Putamen (tissue), 1 donor: ENCODE measurements around the gene MAML2.

Experiments used
- DNase-seq: peaks from one replicate; pipeline ENCODE4 v3.0.0-alpha.2; 2016; ENCODE audit warnings: low spot score

MAML2 gene

DNA sequence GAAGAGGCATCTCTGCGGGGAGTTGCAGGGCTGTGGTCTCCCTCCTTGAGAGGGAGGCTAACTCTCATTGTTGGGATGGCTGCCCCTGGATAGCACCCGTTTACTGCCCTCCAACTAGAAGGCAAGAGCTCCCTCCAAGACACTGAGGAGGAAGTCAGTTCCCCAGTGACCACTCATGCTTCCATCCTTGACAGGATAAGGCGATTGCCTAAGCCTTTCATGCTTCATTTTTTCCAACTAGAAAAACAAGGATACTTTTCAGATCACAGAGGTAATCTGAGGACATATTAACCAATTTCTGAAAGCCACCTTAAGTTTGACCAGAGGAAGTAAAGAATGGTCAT is 186.6 kb downstream of the MAML2 start:
- no peak for DNase-seq

DNA sequence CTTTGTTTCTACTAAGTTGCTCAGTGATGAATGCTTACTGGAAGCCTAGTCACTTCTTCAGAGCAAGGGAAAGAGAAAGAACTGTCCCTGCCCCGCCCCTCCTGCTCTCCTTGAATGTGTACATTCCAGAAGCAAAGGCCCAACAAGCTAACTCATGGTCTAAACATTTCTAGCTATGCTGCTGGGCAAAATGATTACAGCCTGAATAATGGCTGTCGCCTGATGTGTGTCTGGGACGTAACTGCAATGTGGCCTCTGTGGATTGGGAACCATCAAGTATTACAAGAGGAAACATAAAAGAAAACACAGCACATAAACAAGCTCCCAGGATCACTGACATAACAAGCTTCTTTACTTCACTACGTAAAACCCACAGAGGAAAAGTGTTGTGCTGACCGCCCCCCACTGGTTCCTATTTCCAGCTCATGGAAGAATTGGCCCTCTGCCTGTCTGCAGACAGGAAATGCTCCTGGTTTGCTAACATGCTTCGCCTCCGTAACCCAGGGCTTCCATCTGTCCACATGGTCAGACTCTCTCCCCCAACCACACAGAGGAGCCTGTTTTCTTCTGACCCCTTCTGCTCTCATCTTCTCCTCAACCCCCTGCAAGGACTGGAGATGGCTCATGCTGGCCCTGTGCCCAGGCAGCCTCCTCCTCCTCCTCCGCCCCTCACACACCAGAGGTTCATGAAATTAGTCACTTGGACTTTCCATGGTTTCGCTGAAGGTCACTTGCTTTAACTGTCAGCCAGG is 187.2 kb downstream of the MAML2 start:
- DNase-seq, result peak; percentile 59

DNA sequence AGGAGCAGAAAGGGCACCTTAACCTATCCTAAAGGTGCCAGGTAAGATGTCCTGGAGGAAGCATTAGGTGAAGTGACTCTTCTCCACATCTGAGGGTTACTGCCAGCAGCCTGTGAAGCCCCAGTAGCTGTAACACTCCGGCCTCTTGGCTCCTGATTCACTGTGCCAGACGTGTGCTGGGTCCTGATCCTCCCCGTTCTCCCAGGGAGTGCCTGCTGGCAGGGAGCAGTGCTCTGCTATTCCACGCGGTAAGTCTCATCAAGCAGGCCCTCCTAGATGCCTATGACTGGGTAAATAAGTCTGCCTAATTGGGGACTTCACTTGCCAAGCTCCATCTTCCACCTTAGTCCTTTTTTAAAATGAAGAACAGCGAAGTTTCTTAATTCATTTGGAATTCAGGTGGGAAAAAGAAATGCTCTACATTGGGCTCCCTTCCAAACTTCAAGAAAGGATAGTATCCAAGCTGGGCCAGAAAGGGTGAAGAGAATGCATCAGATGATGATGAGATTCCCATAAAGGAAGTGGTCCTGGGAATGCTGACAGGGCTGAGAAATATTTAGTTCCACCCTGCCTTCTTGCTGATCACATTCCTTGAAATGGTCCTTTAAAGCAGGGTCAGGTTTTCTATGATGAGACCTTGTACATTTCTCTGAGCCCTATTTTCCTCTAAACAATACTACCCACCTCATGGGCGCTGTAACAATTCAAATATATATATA is 188.0 kb downstream of the MAML2 start:
- DNase-seq, result peak; percentile 28

DNA sequence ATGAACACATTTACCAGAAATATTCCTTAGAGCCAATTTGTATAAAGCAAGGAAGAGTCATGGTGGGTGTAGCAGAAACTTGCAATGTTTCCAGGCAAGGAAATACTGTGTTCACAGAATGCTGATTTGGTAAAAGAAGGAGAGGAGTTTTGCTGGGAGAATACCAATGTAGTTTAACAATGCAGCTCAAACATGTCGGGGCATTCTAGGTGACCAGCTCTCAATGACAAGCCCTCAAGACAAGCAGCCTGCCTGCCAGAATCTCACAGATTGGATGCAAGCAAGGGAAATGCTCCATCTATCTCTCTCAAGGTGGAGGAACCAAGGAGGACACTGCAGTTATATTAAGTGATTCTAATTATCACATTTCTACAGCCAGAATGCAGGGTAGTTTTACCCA is 190.4 kb downstream of the MAML2 start:
- peak; percentile 46 for DNase-seq

DNA sequence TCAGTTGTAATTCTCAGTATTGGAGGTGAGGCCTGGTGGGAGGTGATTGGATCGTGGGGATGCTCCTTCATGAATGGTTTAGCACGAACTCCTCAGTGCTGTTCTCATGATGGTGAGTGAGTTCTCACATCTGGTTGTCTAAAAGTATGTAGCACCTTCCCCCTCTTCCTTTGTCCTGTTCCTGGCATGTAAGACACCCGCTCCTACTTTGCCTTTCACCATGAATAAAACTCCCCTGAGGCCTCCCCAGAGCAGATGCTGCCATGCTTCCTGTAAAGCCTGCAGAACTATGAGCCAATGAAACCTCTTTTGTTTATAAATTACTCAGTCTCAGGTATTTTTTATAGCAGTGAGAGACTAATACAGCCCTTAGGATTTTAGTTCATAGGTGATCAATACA is 191.5 kb downstream of the MAML2 start:
- no peak for DNase-seq

DNA sequence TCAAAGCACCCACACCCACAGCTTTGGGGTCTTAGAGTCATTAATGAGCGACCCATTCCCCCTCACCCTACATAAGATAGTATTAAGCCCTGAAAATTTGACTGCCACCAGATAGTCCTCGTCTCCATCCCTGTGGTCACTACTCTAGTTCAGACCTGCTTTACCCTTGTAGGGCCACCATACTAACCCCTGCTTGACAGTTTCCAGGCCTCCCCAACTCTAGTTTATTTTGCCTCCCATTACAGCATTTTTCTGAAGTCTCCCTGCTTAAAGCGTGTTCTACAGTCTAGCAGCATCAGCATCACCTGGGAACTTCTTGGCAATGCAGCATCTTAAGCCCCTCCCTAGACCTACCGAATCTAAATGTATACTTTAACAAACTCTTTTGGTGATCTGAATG is 192.4 kb downstream of the MAML2 start:
- no peak for DNase-seq

DNA sequence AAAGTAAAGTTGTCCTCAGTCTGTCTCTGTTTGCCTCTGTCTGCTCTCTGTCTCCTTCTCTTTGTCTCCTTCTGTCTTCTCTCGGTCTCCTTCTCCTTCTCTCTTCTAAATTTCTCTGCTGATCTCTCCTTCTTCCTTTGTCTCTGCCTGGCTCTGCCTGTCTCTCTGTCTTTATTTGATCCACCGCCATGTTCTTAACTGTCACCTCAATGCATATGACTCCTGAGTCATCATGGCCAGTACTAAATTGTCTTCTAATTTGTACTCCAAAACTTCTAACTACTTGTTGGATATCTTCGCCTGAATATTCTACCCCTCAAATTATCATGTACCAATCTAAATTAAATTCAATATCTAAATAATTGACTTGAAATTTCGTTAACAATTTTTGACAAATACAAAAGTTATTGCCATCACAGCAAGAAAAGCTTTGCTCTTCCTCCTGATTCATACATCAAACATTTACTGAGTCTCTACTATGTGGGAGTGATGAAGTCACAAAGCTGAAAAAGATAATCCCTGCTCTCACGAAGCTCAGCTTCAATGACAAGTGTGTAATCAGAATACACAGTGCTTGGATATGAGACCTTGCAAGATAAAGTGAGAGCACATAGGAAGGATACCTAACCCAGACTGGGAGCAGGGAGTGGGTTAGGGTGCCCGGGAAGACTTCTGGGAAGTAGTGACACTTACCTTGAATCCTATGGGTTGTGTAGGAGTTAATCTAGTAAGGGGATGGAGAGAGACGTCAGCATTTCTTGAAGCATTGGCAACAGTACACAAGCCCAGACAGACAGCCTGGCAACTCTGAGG is 193.0 kb downstream of the MAML2 start:
- DNase-seq, result peak; percentile 26

DNA sequence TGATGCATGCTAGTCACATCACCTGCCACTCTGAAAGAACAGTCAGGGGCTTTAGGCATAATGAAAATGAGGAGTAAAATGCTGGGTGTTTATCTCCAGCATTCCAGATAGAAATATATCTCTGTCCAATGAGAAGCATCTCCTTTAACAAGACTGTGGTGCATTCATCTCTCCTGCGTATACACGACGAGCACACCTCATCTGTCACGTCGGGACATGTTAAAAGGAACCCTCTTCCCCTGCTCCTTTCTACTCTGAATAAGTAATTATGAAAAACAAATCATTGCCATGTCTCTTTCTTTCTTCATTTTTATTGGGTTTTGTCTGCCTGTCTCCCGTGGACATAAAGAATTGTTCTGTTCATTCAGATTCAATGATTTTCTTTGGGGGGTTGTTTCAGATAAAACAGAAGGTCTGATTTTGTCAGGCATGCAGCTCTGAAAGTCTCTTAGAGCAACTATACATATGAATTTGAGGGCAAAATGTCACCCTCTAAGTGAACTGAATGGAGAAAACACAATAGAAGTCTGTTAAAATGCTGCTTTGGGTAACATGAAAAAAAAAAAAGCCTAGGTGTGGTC is 195.0 kb downstream of the MAML2 start:
- no peak for DNase-seq

DNA sequence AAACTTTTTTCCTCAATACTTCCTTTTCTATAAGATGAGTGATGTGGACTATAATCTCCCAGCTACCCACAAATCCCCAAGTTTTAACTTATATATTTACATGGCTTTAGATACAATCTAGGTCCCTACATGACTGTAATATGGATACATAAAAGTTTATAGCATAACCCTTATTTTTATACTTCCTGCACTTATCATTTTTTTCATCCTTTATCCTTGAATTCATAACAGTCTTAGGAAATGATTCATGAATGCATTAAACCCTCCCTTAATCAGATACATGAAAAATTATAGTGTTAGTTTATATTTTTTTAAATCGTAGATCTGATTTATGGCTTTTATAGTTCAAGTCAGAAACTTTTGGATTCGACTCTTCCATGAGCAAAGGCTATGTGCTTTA is 195.8 kb downstream of the MAML2 start:
- DNase-seq, result no peak

DNA sequence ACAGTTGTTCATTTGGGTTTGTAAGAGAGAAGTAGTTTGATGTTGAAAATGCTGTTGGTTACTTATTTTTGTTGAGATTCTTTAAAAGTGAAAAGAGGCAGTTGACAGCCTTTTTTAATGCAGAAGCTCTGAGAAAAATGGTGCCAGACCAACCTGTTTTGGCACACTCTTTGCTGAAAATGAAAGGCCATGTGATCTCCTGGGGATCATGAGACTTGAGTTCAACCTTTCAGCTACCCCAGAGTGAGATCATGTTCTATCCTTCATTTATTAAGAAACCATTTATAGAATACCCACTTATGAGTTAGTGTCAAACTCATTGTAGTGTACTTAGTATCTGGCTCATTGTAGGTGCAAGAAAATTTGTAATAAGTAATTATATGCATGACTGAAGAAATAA is 196.2 kb downstream of the MAML2 start:
- no peak for DNase-seq

DNA sequence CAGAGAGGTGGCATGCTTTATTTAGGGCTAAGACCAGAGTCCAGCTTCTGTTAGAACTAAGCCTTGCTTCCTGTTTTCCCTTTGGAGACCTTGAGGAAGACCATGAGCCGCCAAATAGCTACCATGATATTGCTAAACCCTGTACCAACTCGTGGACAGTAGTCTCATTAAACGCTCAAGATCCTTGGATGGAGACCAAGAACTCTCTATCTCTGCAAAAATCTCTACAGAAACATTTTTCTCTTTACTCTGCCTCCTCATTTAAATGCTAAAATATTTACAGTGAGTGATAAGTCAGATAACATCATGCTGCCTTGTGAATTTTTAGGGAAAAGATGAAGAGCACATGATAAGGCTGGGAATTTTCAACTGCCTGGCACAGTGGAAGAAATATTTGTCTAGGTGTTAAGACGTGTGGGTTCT is 197.8 kb downstream of the MAML2 start:
- DNase-seq, result no peak

DNA sequence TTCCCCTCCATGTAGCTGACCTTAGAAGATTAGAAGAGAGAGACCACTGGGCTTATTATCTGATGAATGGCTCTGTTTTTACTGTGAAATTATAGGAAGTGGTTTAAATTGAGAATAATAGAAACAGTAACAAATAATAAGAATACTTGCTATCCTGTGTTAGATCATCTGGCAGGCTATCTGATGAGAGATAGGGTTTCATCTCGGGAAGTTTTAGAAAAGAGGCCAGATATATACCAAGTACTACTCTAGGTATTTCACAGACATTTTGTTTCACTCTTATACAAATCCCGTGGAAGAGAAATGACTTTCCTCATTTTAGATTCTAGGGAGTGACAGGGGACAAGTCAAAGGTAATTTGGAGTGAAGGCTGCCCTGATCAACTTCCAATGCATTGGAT is 198.4 kb downstream of the MAML2 start:
- no peak for DNase-seq

DNA sequence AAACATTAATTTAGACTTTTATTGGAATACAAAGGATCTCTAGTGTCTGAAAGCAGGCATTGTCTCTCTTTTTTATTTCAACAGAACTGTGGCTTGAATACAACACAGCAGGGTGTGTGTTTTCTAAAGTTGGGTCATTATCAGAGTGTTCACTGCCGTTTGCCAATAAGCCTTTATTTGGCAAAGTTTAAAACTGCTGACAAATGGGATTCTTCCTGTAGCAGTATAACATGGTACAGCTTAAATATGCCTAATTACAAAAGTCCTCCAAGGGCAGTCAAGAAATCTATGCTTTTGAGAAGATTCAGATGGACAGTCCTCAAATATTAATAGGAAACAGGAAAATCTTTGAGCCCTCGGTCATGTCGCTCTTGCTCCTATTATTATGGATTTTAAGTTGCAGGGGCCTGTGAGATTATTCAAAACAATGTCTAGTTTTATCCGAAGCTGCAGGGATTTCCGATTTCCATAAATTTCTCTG is 199.9 kb downstream of the MAML2 start:
- DNase-seq, result no peak

DNA sequence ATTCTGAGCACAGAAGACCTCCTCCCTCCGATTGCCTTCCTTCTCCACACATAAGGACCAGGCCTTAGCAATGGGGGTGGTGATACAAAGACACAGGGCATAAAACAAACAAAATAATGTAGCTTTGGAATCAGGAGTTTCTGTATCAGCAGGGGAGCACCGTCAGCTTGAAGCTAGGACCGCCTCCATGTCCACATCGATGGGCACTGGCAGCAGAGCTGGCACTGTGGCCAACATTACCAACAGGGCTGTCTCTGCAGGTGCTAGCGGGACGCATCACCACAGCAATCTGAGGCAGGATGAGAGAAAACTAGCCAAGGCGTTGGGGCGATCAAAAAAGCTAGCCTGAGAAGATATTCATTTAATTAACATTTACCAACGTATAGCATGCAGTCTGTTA is 201.4 kb downstream of the MAML2 start:
- DNase-seq, result no peak

DNA sequence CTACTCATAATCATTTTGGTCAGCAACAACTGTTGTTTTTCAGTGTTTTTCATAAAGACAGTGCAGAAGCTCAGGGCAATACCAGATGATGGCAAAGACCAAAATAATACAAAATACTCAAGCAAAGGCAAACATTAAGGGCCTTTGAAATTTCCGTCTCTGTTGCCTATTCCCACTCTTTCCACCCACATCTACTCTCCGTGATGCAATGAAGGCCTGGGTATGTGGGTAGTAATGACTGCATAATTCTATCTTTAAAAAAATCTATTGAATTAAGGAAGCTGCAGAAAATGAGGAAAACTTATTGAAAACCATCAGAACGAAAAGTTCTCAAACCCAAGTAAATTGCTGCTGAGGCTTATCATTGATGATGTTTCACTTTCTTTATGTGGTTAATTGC is 203.3 kb downstream of the MAML2 start:
- DNase-seq, result peak; percentile 49

DNA sequence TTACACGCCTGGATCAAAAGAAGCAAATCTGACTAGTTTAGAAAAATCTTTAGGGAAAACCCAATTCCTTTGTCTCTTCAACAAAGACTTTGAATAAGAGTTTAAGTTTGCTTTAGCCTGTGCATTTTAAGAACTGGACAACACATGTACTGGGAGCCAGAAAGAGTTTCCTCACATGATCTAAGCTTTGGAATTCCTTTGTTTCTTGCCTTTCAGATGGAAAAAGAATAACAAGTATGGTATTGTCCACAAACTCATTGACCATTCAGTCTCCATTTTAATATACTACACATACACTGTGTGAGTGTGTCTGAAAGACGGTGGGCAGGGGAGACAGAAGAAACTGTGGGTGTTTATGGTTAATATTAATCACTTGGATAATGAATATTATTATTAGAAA is 205.6 kb downstream of the MAML2 start:
- no peak for DNase-seq

DNA sequence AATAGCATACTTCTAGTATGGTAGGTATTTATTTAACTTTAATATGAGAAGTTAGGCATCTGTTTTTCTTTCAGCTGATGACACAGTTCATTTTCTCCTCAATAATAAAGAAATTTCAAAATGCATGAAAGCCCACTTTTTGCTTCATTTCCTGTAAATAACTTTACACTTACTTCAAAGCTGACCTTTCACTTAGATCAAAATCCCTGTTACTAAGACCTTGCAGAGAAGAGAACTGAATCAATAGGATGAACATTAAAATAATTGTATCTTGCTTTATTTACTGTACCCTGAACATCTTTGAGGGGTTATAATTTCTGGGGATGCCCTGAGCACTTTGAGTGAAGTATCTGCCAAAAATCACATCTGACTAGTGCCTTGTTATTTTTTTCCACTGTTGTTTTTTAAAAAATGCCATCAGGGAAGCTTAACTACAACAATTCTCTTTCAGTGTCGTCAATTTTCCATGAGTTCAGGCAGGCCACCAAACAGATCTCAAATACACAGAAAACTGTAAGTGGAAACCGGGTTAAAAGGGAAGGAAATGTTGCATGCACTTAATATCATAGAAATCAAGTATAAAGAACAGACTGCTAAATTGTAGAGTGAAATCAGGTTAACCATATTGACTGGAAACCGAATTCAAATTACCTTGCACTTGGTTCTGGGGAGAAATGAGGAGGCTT is 206.2 kb downstream of the MAML2 start:
- DNase-seq, result no peak

DNA sequence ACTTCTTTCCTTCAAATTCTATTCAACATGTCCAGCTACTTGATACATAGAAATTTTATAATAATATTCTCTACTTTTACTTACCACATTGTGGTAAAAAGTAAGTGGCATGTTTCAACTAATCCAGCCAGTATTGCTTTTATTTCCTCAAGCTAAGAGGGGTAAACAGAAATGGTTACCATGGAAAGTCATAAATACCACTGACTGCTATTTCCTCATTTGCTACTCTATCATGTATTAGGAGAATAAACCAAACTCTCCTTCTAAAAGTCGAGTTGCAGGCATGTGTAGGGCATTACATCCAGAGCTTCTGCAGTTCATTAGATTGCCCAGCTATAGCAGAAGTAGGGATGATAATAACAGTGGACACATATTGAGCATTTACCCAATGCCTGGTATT is 208.4 kb downstream of the MAML2 start:
- DNase-seq, result no peak

DNA sequence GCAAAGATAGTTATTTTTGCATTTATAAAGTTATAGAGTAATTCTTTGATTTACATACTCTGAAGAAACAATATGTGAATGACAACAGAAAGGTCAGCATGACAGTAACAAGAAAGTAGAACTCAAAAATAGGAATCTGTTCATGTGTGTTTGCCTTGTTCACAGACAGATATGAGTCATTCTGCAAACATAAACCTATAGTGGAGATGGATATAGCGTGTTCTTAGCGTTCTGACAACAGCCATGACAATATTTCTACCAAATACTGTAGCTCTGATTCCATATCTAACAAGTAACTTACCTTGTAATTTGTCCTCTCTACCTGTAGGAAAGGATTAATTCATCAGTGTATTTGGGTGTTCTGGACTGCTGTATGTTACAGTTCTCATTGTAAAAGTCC is 210.6 kb downstream of the MAML2 start:
- no peak for DNase-seq

DNA sequence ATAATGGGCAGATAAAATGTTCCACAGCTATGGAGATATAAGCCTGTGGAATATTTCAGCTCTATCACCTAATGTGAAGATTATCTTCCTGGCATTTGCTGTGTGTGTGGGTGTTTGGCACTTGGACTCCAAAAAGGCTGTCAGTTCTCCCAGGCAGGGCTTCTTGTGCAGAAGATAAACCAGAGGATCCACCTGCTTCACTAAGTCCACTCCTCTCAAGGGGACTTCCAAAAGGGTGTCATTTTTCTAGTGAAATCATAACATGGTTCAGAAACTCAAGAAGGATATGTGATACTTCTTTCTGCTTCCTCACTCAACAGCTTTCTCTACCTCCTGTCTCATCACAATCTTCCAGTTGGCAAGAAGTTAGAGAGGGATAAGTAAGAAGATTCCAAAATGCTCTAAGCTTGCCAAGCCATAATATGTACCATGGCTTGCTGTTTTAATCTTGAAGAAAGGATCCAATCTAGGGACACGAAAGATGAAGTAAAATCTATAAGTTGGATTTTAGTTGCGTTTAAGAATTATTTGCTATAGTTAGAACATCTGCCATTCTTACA is 212.9 kb downstream of the MAML2 start:
- DNase-seq, result no peak

DNA sequence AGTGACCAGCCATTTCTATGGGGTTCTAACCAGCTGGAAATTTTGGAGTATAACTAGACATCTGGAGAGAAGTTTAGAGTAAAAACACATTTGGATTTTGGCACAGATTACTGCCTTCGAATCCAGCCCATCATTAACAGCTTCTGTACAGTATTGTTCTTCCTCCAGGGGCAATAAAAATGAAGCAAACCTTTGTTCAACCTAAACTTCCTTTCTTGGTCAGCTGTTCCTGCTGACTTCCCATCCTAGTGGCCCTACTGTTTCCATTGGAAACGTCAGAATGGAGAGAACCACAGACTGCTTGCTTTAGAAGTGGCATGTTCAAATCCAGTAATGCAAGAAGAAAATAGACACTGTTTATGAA is 215.4 kb downstream of the MAML2 start:
- no peak for DNase-seq
